Parathyroid adenoma (tissue), 2 donors: ENCODE data around the gene KIAA1549.

ENCODE experiments used
- H2AFZ ChIP-seq: fragments of 300-600 bp; sonication (generic); one replicate; pipeline ENCODE4 v1.7.0; 2017; ENCODE audit warnings: antibody characterized with exemption, mild to moderate bottlenecking
- H3K27ac ChIP-seq: fragments of 300-600 bp; sonication (generic); one replicate; pipeline ENCODE4 v1.7.0; 2017
- H3K27me3 ChIP-seq: fragments of 300-600 bp; sonication (generic); one replicate; pipeline ENCODE4 v1.7.0; 2017; ENCODE audit warnings: low read length; ENCODE audit not compliant: control insufficient read depth, insufficient read depth
- H3K36me3 ChIP-seq: fragments of 300-600 bp; sonication (generic); one replicate; pipeline ENCODE4 v1.7.0; 2017; ENCODE audit warnings: low read length; ENCODE audit not compliant: control insufficient read depth, insufficient read depth
- H3K4me1 ChIP-seq: fragments of 300-600 bp; sonication (generic); one replicate; pipeline ENCODE4 v1.7.0; 2017; ENCODE audit warnings: control low read depth
- H3K4me2 ChIP-seq: fragments of 300-600 bp; sonication (generic); one replicate; pipeline ENCODE4 v1.7.0; 2017; ENCODE audit warnings: low read length
- H3K4me3 ChIP-seq: fragments of 300-600 bp; sonication (generic); one replicate; pipeline ENCODE4 v1.7.0; 2017; ENCODE audit warnings: low read depth, low read length
- H3K79me2 ChIP-seq: fragments of 300-600 bp; sonication (generic); one replicate; pipeline ENCODE4 v1.7.0; 2017; ENCODE audit warnings: control low read depth
- H3K9ac ChIP-seq: fragments of 300-600 bp; sonication (generic); one replicate; pipeline ENCODE4 v1.7.0; 2017; ENCODE audit warnings: mild to moderate bottlenecking
- H3K9me3 ChIP-seq: fragments of 300-600 bp; sonication (generic); one replicate; pipeline ENCODE4 v1.7.0; 2017; ENCODE audit warnings: low read length; ENCODE audit not compliant: control insufficient read depth
- TF ChIP-seq, protein P1 (sequence below): fragments of 300-600 bp; sonication (generic); IDR thresholded peaks from one replicate; pipeline ENCODE4 v1.7.0; 2017; ENCODE audit warnings: antibody characterized with exemption, mild to moderate bottlenecking
- donor health status: primary hyperparathyroidism.

The KIAA1549 gene

DNA sequence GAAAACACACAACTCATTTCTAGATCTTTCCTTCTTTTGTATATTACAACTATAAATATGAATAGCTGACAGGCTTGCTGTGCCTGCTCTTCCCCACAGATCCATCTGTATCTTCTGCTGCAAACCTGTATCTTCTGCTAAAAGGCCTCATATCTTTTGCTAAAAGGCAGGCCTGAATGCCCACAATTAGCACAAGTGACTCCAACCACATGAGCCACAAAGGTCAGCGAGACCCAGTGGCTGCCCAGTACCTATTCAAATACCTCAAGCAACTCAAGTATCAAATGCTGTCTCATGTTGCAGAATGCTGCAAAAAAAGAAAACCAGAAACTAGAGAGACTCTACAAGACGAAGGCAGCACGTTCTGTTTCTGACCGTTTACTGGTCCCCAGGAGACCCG, 128.7 kb downstream of the KIAA1549 start:
- TF ChIP-seq, protein P1, sequence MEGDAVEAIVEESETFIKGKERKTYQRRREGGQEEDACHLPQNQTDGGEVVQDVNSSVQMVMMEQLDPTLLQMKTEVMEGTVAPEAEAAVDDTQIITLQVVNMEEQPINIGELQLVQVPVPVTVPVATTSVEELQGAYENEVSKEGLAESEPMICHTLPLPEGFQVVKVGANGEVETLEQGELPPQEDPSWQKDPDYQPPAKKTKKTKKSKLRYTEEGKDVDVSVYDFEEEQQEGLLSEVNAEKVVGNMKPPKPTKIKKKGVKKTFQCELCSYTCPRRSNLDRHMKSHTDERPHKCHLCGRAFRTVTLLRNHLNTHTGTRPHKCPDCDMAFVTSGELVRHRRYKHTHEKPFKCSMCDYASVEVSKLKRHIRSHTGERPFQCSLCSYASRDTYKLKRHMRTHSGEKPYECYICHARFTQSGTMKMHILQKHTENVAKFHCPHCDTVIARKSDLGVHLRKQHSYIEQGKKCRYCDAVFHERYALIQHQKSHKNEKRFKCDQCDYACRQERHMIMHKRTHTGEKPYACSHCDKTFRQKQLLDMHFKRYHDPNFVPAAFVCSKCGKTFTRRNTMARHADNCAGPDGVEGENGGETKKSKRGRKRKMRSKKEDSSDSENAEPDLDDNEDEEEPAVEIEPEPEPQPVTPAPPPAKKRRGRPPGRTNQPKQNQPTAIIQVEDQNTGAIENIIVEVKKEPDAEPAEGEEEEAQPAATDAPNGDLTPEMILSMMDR = no peak
- no peaks in the 10 kb centered on the region for H3K9me3 ChIP-seq

DNA sequence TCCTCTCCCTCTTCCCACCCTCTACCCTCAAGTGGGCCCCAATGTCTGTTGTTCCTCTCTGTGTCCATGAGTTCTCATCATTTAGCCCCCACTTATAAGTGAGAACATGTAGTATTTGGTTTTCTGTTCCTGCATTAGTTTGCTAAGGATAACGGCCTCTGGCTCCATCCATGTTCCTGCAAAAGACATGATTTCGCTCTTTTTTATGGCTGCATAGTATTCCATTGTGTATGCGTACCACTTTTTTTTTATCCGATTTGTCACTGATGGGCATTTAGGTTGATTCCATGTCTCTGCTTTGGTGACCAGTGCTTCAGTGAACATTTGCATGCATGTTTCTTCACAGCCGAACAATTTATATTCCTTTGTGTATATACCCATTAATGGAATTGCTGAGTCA, 131.5 kb downstream of the KIAA1549 start:
- Histone ChIP-seq H3K27ac (no peak overlapping the region), H2AFZ (no peak overlapping the region), H3K36me3 (no peaks in the 10 kb centered on the region), H3K27me3 (no peaks in the 10 kb centered on the region), H3K4me2 (no peak overlapping the region), H3K4me1 (peaks cover 7% of the 10 kb centered on the region), H3K4me3 (no peak overlapping the region), H3K9me3 (no peaks in the 10 kb centered on the region), H3K79me2 (no peaks in the 10 kb centered on the region), H3K9ac (no peak overlapping the region)
- TF ChIP-seq, protein P1 = no peak

More for the DNA sequence above, 128.7 kb downstream of the KIAA1549 start:
- no peak overlapping the region for H3K27ac ChIP-seq
- no peak overlapping the region for H2AFZ ChIP-seq
- no peaks in the 10 kb centered on the region for H3K27me3 ChIP-seq
- H3K4me2 ChIP-seq = no peak overlapping the region
- peaks cover 7% of the 10 kb centered on the region for H3K4me1 ChIP-seq
- H3K4me3 ChIP-seq = no peak overlapping the region
- no peak overlapping the region for H3K9ac ChIP-seq
- no peaks in the 10 kb centered on the region for H3K79me2 ChIP-seq
- H3K36me3 ChIP-seq = no peaks in the 10 kb centered on the region

DNA sequence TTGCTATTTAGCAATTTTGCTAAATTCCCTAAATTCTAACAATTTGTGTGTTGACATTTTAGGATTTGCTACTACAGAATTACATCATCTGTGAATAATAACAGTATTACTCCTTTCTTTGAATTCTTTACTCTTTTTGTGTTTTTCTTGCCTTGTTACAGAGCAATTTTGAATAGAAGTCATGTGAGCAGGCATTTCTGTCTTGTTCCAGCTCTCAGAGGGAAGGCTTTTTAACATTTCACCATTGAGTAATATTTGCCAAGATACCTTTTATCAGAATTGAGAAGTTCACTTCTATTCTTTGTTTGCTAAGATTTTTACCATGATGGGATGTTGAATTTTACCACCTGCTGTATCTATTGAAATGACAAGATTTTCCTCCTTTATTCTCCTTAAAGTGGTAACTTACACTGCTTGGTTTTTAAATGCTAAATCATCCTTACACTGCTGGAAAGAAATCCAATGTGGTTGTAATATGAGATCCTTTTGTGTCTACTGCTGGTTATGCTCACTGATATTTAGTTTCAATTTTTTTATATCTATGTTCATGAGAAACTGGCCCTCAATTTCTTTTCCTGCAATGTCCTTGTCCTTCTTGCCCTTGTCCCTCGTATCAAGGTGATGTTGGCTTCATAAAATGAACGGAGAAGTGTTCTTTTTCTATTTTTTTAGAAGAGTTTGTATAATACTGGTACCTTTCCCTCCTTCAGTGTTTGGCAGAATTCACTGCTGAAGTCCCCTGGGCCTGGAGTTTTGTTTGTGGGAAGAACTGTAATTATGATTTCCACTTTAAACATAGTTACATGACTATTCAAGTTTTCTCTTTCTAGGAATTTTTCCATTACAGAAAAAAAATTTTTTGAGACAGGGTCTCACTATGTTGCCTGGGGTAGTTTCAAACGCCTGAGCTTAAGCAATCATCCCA, 132.9 kb downstream of the KIAA1549 start:
- TF ChIP-seq, protein P1 = no peak
- Histone ChIP-seq H2AFZ (no peak overlapping the region), H3K4me1 (peaks cover 7% of the 10 kb centered on the region), H3K4me2 (no peak overlapping the region), H3K27me3 (no peaks in the 10 kb centered on the region), H3K36me3 (no peaks in the 10 kb centered on the region), H3K9ac (no peak overlapping the region), H3K4me3 (no peak overlapping the region), H3K9me3 (no peaks in the 10 kb centered on the region), H3K27ac (no peak overlapping the region), H3K79me2 (no peaks in the 10 kb centered on the region)

DNA sequence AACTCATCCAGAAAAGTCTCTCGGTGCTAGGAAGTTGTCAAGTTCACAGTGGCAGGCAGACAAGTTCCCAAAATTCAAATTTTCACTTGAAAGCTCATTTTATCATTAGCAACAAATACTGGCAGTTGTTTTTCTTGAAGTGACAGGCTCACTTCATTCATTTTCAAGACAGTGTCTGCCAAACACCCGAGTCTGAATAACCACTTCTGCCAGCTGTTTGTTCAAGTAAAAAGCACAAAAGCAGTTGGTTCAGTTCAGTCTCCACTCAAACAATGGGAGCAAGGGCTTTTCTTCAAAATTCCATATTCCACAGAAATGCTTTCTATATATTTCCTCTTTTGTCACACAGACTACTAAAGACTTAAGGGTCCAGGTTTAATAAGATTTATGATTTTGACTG, 135.5 kb downstream of the KIAA1549 start:
- H3K36me3 ChIP-seq = no peaks in the 10 kb centered on the region
- no peak overlapping the region for H3K4me2 ChIP-seq
- no peaks in the 10 kb centered on the region for H3K27me3 ChIP-seq
- no peak overlapping the region for H3K9ac ChIP-seq
- H3K9me3 ChIP-seq = no peaks in the 10 kb centered on the region
- H3K4me3 ChIP-seq = no peak overlapping the region
- H3K79me2 ChIP-seq = no peaks in the 10 kb centered on the region
- TF ChIP-seq, protein P1 = no peak
- H2AFZ ChIP-seq = no peak overlapping the region
- no peak overlapping the region for H3K27ac ChIP-seq
- peaks cover 7% of the 10 kb centered on the region for H3K4me1 ChIP-seq
